ENCODE results near the gene PDE6C.

PDE6C gene

GRCh38 chr10:93710333-93710909 is 98.1 kb downstream of the PDE6C start:
- DNase-seq, result no peak

GRCh38 chr10:93711891-93712290 is 99.6 kb downstream of the PDE6C start:
- DNase-seq, result no peak

DNA sequence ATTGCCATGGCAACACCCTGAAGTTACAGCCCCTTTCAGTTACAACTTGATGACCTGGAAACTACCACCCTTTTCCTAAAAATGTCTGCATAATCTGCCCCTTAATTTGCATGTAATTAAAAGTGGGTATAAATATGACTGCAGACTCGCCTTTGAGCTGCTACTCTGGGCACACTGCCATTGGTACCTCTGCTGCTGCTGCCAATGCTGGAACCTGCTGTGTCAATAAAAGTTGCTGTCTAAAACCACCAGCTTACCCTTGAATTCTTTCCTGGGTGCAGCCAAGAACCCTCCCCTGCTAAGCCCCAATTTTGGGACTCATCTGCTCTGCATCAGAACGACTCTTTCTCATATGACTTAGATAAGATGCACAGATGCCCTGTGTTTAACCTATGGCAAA is 100.3 kb downstream of the PDE6C start:
- no peak for DNase-seq

DNA sequence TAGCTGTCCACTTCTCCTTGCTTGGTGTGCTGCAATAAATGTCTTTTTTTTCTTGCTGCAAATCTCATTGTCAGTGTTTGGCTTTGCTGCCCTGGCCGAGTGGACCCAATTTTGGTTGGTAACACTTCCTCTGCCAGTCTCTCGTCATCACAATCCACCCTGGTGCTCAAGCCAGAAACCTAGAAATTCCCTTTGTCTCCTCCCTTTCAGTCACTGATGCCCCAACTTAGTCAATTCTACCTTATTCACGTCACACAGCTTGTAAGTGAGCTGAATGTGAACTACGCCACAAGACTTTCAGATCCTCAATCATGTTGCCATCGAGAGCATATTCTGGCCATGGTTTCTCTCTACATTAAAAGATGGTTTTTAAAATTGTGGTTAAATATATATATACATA is 103.0 kb downstream of the PDE6C start:
- no peak for DNase-seq

All from SIG-M5 (cell line).